ENCODE measurements around the gene ABCB10.

The ABCB10 gene

GRCh38 chr1:229582011-229582694 lies 23.6 kb upstream of the ABCB10 start:
- no peak overlapping the region for H3K4me3 ChIP-seq (ENCODE audit: low read depth, low read length)
- no peak for TF ChIP-seq CTCF (IDR thresholded peaks at IDR 0.05; ENCODE audit: low read depth, low read length)

DNA sequence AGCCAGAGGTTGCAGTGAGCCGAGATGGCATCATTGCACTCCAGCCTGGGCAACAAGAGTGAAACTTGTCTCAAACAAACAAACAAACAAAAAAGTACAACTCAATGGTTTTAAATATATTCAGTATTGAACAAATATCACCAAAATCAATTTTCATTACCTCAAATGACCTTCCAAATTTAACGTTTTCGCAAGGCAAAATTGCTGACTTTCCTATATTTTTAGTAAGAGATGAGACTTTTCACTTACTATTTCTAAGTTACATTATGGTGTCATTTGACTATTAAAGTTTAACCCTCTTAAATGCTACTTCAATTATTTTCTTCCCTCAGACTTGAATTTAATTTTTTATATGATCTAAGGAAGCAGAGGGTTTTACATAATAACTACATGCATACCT lies 23.0 kb upstream of the ABCB10 start:
- no peak for TF ChIP-seq CTCF (IDR thresholded peaks at IDR 0.05; ENCODE audit: low read depth, low read length)
- no peak overlapping the region for H3K4me3 ChIP-seq (ENCODE audit: low read depth, low read length)

DNA sequence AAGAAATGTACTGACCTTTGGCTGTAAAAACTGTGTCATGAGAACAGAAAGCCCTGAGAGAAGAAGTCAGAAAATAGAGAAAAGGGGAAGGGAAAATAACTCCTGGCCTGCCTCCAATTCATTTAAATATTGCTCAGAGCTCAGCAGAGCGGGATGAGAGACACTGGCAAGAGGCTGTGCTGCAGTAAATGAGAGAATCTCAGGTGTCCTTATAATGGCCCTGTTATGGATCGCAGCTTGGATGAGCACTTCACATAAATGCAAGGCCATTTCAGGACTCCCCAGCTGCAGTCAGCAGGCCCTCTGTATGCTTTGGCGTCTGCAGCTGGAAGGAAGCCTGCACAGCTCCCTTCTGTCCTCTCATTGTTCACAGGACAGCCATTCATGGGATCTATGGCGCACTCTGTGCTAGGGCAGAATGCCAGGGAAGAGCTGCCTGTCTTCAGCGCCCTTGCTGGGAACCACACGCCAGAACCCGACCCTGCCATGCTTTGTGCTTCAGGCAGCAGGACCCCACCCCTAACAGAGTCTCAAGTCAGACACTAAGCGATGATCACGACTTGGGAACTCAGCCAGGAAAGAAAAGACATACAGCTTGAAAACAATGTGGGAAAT lies 20.7 kb upstream of the ABCB10 start:
- H3K4me3 ChIP-seq (ENCODE audit: low read depth, low read length): no peak overlapping the region
- TF ChIP-seq CTCF (IDR thresholded peaks at IDR 0.05; ENCODE audit: low read depth, low read length): no peak

- H3K4me3 ChIP-seq (ENCODE audit: low read depth, low read length): no peak overlapping the region
- no peak for TF ChIP-seq CTCF (IDR thresholded peaks at IDR 0.05; ENCODE audit: low read depth, low read length)
These were observed 19.9 kb upstream of the ABCB10 start for GRCh38 chr1:229578168-229579058.

DNA sequence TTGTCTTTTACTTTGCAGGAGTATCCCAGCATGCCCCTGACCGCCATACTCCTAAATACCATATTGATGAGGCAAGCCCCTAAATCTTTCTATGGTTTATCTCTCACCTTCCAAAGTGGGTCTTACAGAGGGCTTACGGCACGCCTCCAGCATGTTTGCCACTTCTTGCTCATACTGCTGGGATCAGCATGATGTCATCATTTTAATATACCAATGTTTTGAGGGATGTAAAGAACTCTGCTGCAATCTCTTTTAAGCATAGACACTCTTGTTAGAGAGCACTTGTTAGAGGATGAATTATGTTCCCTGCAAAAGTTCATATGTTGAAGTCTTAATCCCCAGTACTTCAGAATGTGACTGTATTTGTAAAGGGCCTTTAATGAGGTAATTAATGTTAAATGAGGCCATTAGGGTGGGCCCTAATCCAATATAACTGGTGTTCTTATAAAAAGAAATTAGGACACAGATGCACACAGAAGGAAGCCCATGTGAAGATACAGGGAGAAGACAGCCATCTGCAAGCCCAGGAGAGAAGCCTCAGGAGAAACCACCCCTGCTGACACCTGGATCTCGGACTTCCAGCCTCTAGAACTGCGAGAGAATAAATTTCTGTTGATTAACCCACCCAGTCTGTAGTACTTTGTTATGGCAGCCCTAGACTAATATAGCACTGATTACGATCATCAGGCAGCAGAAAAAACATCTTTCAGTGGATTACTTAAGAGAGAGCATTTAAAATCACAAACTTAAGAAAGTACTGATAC lies 16.4 kb upstream of the ABCB10 start:
- H3K4me3 ChIP-seq (ENCODE audit: low read depth, low read length): no peak overlapping the region
- no peak for TF ChIP-seq CTCF (IDR thresholded peaks at IDR 0.05; ENCODE audit: low read depth, low read length)

DNA sequence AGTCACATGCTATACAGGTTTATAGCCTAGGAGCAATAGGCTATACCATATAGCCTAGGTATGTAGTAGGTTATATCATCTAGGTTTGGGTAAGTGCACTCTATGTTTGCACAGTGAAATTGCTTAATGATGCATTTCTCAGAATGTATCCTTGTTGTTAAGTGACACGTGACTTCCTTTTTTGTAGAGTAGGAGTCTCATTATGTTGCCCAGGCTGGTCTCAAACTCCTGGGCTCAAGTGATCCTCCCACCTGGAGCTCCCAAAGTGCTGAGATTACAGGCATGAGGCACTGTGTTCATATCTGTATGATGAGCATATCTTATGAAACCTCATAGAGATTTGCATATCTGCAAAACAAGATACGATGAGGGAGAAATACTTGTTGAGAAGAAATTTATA lies 13.8 kb upstream of the ABCB10 start:
- TF ChIP-seq CTCF (IDR thresholded peaks at IDR 0.05; ENCODE audit: low read depth, low read length): no peak
- no peak overlapping the region for H3K4me3 ChIP-seq (ENCODE audit: low read depth, low read length)
